Right atrium auricular region (tissue), 2 donors: Measurements from ENCODE around the gene BARD1. TPM values are rescaled to one million over a fixed set of nuclear protein-coding genes. Genes with fewer than 3 reads are reported as not detected.
"Not testable (repeated sequence)": the region's sequence is repeated elsewhere in the genome, so short reads cannot be mapped to it uniquely, and the experiment has no call there.

ENCODE experiments used
- DNase-seq: peaks from one replicate; pipeline ENCODE4 v3.0.0-alpha.2; 2019; ENCODE audit warnings: low spot score
- H3K27ac ChIP-seq, 2 donors: fragments of 200-600 bp; sonication (generic); 1 replicate in 1 of 2; 2 replicates in 1 of 2; pipeline ENCODE4 v1.5.1; 2016 to 2019
- H3K27me3 ChIP-seq, 2 donors: fragments of 200-600 bp; sonication (generic); one replicate each; pipeline versions ENCODE4 v1.5.1 to v1.6.0; 2017 to 2019
- H3K36me3 ChIP-seq: fragments of 200-600 bp; sonication (generic); one replicate; pipeline ENCODE4 v1.5.1; 2016
- H3K4me1 ChIP-seq, 2 donors: fragments of 200-600 bp; sonication (generic); one replicate each; pipeline versions ENCODE4 v1.5.1 to v1.6.0; 2017 to 2019
- H3K4me3 ChIP-seq, 2 donors: fragments of 200-600 bp; sonication (generic); 1 replicate in 1 of 2; 2 replicates in 1 of 2; pipeline ENCODE4 v1.5.1; 2017 to 2019; ENCODE audit warnings: mild to moderate bottlenecking in 1 of 2, moderate library complexity in 1 of 2
- H3K9me3 ChIP-seq, 2 donors: fragments of 200-600 bp; sonication (generic); one replicate each; pipeline ENCODE4 v1.5.1; 2019
- CTCF ChIP-seq, 2 donors: fragments of 200-600 bp; sonication (generic); IDR thresholded peaks; one replicate each; pipeline ENCODE4 v1.5.1; 2019; ENCODE audit warnings: antibody characterized with exemption in 2 of 2
- total RNA-seq, 2 donors: library from RNA; depleted of rRNA; stranded (reverse); fragments of >200 nt; gene quantifications; one replicate each; pipeline ENCODE4 v1.1.0, GENCODE V29; 2016

Gene BARD1
- total RNA-seq, 2 donors from 2014 or later = 13.5 to 15.7 TPM

- no peaks in the 10 kb centered on the region for H3K27me3 ChIP-seq
- peaks cover 9% of the 10 kb centered on the region for H3K36me3 ChIP-seq
- DNase-seq = no peak
- no peaks in the 10 kb centered on the region for H3K4me1 ChIP-seq
- no peaks in the 10 kb centered on the region for H3K9me3 ChIP-seq
- no peak overlapping the region for H3K4me3 ChIP-seq
- H3K27ac ChIP-seq = no peak overlapping the region
- no peak for TF ChIP-seq CTCF (IDR thresholded peaks at IDR 0.05)
Observed at GRCh38 chr2:214730800-214731407, 78.6 kb downstream of the BARD1 start.

GRCh38 chr2:214730248-214730647 is 79.2 kb downstream of the BARD1 start:
- Histone ChIP-seq H3K4me3 (no peak overlapping the region), H3K9me3 (no peaks in the 10 kb centered on the region), H3K27me3 (no peaks in the 10 kb centered on the region), H3K27ac (no peak overlapping the region), H3K36me3 (peaks cover 9% of the 10 kb centered on the region), H3K4me1 (no peaks in the 10 kb centered on the region)
- no peak for TF ChIP-seq CTCF (IDR thresholded peaks at IDR 0.05)
- DNase-seq = no peak

GRCh38 chr2:214724741-214725140 is 84.7 kb downstream of the BARD1 start:
- Histone ChIP-seq H3K27ac (no peak overlapping the region), H3K36me3 (peaks cover 6% of the 10 kb centered on the region), H3K4me1 (no peaks in the 10 kb centered on the region), H3K4me3 (no peak overlapping the region), H3K27me3 (no peaks in the 10 kb centered on the region), H3K9me3 (peaks cover 0 to 9% of the 10 kb centered on the region in 2 donors)
- no peak for TF ChIP-seq CTCF (IDR thresholded peaks at IDR 0.05)
- DNase-seq = no peak

DNA sequence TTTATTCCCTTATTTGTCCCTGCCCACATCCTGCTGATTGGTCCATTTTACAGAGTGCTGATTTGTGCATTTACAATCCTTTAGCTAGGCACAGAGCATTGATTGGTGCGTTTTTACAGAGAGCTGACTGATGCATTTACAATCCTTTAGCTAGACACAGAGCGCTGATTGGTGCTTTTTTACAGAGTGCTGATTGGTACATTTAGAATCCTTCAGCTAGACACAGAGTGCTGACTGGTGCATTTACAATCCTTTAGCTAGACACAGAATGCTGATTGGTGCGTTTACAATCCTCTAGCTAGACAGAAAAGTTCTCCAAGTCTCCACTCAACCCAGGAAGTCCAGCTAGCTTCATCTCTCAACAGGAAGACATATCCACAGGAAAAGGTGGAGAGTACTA is 91.6 kb downstream of the BARD1 start:
- not testable (repeated sequence) for H3K4me3 ChIP-seq

DNA sequence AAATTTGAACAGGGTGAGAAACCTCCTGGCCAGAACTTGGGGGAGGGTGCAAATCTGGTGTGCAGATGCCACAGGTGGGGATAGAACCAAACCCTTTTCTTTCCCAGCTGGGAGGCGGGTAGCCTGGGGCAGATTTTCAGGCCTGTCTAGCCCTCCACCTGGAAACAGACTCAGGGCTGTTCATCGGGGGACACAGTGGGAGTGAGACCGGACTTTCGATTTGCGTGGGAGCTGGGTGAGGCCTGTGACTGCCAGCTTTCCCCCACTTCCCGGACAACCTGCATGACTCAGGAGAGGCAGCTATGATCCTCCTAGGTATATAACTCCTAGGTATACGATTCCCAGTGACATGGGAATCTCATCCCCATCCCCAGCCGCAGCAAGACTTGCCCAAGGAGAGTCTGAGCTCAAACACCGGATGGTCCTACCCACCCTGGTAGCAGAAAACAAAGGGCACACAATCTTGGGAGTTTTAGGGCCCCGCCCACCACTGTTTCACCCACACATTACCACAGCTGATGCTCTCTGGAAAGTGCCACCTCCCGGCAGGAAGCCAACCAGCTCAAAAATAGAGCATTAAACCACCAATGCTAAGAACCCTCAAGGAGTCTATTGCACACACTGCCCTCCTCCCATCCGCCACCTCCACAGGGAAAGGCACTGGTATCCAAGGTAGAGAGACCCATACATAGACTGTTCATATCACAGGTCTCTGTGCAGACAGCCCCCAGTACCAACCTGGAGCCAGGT is 92.5 kb downstream of the BARD1 start:
- Histone ChIP-seq H3K4me1 (no peaks in the 10 kb centered on the region), H3K27me3 (no peaks in the 10 kb centered on the region), H3K36me3 (no peaks in the 10 kb centered on the region), H3K9me3 (peaks cover 0 to 8% of the 10 kb centered on the region in 2 donors), H3K27ac (no peak overlapping the region), H3K4me3 (no peak overlapping the region)
- no peak for DNase-seq
- TF ChIP-seq CTCF (IDR thresholded peaks at IDR 0.05) = no peak

More for the DNA sequence above, 91.6 kb downstream of the BARD1 start:
- H3K4me1 ChIP-seq, DNase-seq, H3K27me3 ChIP-seq, H3K9me3 ChIP-seq, H3K27ac ChIP-seq, H3K36me3 ChIP-seq: not testable (repeated sequence)

DNA sequence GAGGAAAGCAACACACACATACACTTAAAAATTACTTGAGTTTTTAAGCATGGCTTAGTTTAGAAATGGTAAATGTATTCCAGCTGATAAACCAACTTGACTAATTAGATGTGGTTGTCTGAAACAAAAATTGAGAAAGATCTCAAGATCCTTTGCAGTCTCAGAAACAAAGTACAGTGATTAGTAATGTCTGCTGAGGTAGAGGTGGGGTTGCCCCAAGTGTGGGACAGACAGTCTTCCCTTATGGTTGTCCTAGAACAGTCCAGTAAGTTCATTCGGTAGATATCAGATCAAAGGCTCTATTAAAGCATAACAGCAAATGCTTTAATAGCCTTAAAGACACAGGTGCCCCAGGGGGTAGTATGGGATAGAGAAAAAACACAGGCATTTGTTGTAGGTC is 94.5 kb downstream of the BARD1 start:
- Histone ChIP-seq H3K36me3 (no peaks in the 10 kb centered on the region), H3K27ac (no peak overlapping the region), H3K27me3 (no peaks in the 10 kb centered on the region), H3K4me1 (no peaks in the 10 kb centered on the region), H3K9me3 (no peaks in the 10 kb centered on the region), H3K4me3 (no peak overlapping the region)
- TF ChIP-seq CTCF (IDR thresholded peaks at IDR 0.05) = no peak
- DNase-seq = no peak
